Vagina (tissue), 2 donors: ENCODE results near the gene LMBR1.
"Not testable (repeated sequence)": the region's sequence is repeated elsewhere in the genome, so short reads cannot be mapped to it uniquely, and the experiment has no call there.

Source experiments
- POLR2A ChIP-seq, 2 donors: fragments of 450-650 bp; IDR thresholded peaks; one replicate each; pipeline ENCODE4 v1.6.1; 2017; ENCODE audit warnings: antibody characterized with exemption in 2 of 2, mild to moderate bottlenecking in 2 of 2, moderate library complexity in 2 of 2
- TF ChIP-seq, protein P1 (sequence below), 3 experiments: fragments of 450-650 bp in 2 of 3; fragments of 200-600 bp in 1 of 3; sonication (generic) in 1 of 3; IDR thresholded peaks; one replicate each; pipeline ENCODE4 v1.5.1; 2017 to 2019; ENCODE audit warnings: antibody characterized with exemption in 3 of 3, mild to moderate bottlenecking in 2 of 3, moderate library complexity in 2 of 3

DNA sequence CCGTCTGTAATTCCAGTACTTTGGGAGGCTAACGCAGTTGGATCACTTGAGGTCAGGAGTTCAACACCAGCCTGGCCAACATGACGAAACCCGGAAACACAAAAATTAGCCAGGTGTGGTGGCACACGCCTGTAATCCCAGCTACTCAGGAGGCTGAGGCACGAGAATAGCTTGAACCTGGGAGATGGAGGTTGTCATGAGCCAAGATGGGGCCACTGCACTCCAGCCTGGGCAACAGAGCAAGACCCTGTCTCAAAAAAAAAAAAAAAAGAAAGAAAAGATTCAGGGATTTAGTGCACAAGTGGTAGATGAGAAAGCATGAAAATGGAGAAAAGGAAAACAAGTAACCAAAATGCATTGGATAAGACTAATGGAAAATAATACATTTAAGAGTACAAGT lies 49.4 kb downstream of the LMBR1 start:
- TF ChIP-seq POLR2A (IDR thresholded peaks at IDR 0.05) = not testable (repeated sequence)
- TF ChIP-seq, protein P1, sequence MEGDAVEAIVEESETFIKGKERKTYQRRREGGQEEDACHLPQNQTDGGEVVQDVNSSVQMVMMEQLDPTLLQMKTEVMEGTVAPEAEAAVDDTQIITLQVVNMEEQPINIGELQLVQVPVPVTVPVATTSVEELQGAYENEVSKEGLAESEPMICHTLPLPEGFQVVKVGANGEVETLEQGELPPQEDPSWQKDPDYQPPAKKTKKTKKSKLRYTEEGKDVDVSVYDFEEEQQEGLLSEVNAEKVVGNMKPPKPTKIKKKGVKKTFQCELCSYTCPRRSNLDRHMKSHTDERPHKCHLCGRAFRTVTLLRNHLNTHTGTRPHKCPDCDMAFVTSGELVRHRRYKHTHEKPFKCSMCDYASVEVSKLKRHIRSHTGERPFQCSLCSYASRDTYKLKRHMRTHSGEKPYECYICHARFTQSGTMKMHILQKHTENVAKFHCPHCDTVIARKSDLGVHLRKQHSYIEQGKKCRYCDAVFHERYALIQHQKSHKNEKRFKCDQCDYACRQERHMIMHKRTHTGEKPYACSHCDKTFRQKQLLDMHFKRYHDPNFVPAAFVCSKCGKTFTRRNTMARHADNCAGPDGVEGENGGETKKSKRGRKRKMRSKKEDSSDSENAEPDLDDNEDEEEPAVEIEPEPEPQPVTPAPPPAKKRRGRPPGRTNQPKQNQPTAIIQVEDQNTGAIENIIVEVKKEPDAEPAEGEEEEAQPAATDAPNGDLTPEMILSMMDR (IDR thresholded peaks at IDR 0.05) = not testable (repeated sequence)
